HG03565 (cell line): ENCODE measurements around the gene EDC3.
"Not testable (repeated sequence)": the region's sequence is repeated elsewhere in the genome, so short reads cannot be mapped to it uniquely, and the experiment has no call there.

Experiments used
- ATAC-seq: cut with Tn5 transposase; IDR thresholded peaks from one replicate; pipeline ENCODE4 v1.9.1; 2021; ENCODE audit warnings: mild to moderate bottlenecking, moderate library complexity; ENCODE audit not compliant: unreplicated experiment

EDC3 gene

DNA sequence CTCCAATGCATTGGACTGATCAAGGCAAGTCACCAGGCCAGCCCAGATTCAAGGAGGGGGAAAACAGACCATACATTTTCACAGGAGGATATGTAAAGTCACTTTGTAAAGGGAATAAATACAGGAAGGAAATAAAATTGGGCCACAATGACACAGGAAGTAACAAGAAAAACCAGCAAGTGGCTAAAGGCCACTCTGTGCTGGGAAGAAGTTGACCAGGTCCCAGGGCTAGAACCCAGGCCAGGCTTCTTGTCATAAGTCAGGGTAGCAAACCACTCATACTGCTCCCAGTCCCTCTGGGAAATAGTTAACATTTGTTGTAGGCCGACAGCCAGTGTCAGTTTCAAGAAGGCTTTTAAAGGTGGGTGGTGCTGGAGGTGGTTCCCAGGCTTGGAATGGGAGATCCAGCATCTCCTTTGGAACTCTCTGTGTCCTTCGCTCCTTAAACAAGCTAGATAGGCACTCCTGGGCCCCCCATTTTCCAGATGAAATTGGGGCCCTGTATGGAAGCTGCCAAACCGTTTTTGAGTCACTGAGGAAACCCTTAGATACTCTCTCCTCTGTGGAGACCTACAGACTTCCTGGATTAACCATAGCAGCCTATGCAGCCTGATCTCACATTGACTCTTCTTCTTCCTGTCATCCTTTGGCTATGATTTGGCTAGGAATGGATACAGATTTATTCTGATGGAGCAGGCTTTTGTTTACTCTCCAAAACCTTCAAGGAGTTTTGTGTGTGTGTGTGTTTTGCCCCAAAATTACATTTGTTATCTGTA lies 14.7 kb upstream of the EDC3 start:
- ATAC-seq, result no peak

DNA sequence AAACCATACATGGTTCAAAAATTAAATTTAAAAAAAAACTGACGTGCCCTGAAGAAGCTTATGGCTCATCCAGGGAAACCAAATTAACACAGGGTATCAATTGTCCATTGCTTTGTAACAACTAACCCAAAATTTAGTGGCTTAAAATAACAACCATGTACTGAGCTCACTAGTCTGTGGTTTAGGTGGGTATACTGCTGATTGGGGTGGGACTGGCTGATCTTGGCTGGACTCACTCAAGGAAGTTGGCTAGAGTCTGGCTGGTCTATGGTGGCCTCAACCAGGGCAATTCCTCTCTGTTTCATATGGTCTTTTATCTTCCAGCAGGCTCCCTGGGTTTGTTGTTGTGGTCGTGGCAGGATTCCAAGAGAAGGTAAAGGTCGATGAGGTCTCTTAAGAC lies 14.1 kb upstream of the EDC3 start:
- ATAC-seq, result no peak

DNA sequence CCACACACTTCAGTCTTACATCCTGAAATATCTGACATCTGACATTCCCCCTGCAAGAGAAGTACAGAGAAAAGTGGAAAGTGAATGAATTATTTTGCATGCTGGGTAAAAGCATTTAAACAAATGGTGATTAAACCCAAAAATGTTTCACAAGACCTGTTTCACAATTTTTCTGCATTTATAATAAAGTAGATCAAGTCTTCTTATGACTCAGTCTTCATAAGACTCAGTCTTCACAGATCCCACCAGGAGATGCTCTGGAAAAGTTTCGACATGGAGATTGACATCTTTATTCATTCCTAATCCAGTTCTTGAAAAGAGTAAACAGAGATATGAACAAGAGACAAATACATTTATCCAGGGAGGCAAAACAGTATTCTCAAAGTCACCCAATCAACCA lies 13.2 kb upstream of the EDC3 start:
- no peak for ATAC-seq

DNA sequence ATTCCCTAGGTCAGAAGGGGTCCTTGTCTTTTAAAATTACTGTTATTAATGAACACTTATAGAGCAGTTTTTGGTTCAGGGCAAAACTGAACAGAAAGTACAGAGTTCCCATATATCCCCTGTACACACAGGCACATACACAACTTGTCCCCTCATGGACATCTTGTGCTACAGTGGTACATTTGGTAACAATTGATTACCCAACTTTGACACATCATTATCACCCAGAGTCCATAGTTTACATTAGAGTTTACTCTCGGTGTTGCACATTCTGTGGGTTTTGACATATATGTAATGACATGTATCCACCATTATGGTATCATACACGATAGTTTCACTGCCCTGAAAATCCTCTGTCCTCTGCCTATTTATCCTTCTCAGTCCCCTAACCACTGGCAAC lies 984 bp upstream of the EDC3 start:
- ATAC-seq, result no peak

DNA sequence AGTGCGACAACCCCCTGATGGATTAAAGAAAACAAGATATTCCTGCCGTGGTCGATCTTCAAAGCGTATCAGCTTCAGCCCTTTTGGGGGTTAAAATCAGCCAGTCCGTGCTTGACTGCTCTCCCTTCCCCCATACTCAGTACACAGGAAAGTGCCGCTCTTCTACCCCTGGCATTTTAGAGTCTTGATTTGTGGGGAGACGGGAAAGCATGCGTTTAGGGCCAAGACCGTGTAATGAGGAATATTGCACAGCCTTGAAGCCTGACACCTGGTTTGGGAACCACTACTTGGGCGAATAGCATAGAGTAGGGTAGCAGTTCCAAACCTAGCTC lies 540 bp upstream of the EDC3 start:
- ATAC-seq, result no peak

DNA sequence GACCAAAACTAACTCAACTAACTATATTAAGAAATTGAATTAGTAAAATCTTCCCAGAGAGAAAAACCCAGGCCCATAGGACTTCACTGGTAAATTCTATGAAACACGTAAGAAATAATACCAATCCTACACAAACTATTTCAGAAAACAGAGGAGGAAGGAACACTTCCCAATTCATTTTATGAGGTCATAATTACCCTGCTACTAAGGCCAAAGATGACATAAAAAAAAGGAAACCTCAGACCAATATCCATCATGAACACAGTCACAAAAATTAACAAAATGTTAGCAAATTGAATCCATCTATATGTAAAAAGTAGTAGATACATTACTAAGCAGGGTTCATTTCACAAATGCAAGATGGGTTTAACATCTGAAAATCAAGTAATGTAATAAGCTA lies 3.5 kb downstream of the EDC3 start:
- no peak for ATAC-seq

DNA sequence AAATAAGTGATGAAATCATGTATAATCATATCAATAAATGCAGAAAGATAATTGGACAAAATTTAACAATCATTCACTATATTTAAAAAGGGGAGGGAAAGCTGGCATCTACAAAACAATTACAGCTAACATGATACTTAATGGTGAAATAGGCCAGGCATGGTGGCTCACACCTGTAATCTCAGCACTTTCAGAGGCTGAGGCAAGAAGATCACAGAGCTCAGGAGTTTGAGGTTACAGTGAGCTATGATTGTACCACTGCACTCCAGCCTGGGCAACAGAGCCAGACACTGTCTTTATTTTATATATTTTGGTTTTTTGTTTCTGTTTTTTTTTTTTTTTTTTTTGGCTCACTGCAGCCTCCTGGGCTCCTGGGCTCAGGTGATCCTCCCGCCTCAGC lies 12.1 kb downstream of the EDC3 start:
- no peak for ATAC-seq

DNA sequence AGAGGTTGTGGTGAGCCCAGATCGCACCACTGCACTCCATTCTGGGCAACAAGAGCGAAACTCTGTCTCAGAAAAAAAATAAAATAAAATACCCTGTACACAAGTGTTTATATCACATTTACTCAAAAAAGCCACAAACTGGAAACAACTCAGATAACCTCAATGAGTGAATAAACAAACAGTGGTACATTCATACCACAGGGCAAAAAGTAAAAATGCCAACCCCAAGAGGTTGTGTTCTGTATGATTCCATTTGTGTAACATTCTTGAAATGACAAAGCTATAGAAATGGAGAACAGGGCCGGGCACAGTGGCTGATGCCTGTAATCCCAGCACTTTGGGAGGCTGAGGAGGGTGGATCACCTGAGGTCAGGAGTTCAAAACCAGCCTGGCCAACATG lies 12.9 kb downstream of the EDC3 start:
- ATAC-seq, result no peak

DNA sequence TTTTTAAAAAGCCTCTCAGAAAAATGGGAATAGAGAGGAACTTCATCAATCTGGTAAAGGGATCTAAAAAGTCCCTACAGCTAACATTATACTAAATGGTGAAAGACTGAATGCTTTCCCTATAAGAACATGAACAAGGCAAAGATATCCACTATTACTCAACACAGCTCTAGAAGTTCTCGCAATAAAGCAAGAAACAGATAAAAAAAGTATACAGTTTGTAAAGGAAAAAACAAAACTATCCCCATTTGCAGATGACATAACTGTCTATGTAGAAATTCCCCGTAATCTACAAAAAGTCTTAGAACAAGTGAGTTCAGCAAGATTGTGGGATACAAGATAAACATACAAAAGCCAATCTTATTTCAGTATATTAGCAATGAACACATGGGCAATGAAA lies 15.4 kb downstream of the EDC3 start:
- no peak for ATAC-seq

DNA sequence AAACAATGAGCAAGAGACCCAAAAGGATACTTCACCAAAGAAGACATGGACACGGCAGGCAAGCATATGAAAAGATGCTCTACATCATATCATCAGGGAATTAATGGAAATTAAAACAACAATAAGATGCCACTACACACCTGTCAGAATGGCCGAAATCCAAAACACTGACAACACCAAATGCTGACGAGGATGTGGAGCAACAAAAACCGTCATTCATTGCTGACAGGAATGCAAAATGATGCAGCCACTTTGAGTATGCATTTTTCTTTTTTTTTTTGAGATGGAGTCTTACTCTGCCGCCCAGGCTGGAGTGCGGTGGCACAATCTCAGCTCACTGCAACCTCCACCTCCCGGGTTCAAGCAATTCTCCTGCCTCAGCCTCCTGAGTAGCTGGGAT lies 19.0 kb downstream of the EDC3 start:
- ATAC-seq, result no peak

DNA sequence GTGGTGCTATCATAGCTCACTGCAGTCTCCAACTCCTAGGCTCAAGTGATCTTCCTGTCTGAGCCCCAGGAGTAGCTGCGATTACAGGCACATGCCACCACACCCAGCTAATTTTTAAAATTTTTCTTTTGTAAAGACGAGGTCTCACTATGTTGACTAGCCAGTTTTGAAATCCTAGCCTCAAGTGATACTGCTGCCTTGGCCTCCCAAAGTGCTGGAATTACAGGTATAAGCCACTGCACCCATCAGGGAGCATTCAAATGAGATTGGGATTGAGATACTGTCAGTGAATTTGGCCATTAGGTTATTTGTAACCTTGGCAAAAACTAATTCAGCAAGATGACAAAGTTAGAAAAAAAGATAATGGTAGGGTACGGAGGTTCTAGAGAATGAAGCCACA lies 21.7 kb downstream of the EDC3 start:
- ATAC-seq, result no peak

DNA sequence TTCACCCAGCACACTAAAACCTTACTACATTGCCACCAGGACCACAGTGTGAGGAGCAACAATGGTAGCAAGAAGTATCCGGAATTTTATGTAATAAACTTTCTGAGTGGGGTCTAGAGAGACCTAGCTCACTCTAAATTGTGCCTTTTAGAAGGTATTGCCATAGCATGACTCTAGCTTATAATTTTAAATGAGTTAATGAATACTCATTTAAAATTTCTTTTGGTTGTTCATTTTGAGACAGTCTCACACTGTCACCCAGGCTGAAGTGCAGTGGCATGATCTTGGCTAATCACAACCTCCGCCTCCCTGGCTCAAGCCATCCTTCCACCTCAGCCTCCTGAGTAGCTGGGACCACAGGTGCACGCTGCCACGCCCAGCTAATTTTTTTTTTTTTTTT lies 26.2 kb downstream of the EDC3 start:
- ATAC-seq, result no peak

DNA sequence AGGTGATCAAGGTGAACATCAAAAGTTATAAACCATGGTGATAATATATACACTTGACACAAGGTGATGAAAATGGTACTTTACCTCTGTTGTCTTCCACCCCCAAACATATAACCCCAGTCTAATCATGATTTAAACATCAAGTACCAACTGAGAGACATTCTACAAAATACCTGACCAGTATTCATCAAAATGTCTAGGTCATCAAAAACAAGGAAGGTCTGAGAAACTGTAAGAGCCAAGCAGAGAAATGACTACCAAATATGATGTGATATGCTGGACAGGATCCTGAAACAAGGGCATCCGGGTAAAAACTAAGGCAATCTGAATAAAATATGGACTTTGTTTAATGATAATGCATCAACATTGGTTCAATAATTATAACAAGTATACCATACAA lies 27.8 kb downstream of the EDC3 start:
- ATAC-seq, result no peak

DNA sequence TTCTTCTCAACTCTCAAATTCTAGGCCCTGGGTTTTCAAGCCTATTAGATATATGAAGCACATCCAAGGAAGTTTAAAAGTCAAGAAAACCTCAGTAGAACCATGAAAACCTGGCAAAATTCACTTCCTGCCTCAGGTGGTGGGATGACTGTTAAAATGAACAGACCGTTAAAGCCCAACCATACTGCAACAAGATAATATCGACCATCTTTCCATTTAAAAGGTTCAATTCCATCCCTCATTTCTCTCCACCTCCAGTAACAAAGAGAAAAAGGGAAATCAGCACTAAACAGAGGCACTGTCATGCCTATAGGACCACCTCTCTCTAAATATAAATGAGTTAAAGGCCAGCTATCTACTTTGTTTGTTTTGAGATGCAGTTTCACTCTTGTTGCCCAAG lies 31.2 kb downstream of the EDC3 start:
- ATAC-seq, result no peak

DNA sequence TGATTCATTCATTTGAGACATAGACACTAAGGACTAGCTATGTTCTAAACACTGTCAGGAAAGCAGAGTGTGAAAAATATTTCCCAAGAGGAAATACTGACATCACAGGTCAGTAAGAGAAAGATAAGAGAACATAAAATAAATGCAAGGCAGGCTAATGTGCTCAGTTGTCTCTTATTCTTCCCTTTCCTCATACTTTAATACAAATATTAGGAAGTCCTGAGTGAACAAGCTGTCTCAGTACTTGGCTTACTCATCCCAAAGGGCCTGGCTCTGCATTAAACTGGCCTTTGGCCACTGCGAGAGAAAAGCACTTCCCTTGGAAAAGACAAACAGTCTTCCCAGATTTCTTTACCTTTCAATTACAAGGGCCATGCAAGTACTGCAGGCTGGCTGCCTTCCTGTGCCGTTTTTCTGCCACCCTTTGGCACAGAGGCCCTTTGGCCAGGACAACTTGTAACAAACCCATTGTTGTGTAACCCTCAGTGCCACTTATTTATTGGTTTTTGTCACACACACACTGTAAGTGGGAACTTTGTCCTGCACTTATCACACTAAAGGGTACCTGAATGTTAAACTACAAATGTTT lies 31.7 kb downstream of the EDC3 start:
- ATAC-seq, result no peak

DNA sequence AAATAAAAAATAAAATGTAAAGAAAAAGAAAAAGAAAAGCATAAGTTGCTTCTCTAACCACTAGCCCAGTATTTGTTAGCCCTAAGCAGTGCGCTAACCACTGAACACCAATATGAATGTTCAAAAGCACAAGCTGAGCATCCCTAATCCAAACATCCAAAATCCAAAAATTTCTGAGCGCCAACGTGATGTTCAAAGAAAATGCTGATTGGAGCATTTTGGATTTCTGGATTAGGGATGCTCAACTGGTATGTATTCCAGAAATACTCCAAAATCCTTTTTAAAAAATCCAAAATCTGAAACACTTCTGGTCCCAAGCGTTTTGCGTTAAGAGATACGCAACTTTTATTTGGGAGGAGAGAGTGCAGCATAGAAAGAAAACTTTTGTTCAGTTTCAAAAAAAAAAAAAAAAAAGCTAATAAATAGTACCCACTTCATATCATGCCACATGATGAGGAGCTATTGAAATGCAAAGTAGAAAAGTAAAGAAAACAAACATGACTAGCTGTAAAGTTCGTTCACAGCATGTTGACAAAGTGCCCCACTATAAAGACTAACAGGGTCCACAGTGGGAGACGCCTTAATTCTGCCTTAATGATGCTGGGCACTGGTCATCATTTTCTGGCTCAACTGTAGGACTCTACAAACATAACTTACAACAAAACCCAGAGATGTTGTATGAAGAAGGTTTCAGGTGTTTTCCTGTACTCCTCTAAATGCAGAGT lies 32.4 kb downstream of the EDC3 start:
- ATAC-seq, result no peak

DNA sequence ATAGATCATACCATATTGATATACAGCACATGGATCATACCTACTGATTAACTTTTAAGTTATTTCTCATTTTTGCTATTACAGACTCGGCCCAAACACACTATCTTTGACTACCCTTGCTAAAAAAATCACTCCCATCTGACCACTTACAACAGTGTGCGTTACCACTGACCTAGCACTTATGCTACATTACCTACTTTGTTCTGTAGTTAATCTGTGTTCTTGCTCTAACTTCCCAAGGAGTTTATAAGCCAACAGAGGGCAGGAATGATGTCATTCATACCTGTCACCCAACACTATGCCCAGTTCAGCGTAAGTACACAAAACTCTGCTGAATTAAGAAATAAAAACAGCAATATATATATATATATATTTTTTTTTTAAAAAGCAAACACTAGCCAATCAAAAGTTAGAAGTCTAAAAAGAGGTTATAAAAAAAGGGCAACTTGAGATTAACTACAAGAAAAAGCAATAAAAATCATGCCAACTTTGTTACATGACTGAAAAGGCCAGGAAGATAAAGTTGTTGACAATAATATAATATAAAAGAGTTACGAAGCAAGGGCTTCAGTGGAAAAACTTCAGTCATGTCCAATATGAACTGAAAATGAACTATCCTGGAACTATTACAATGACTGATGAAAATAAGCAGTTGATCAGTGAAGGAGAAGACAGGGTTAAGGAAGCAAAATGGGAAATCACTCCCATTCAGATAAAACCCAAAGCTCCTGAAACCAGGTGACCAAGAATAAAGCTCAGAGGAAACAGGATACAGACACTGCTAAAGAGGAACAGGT lies 33.6 kb downstream of the EDC3 start:
- no peak for ATAC-seq

DNA sequence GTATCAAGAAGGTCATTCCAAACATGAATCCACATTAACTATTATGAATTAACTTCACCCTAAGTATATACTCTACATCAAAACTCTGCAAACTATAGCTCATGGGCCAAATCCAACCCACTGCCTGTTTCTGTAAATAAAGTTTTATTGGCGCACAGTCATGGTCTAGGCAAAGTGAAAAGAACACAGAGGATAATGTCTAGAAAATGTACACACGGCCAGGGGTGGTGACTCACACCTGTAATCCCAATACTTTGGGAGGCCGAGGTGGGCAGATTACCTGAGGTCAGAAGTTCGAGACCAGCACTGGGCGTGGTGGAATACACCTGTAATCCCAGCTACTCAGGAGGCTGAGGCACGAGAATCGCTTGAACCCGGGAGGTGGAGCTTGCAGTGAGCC lies 34.5 kb downstream of the EDC3 start:
- not testable (repeated sequence) for ATAC-seq

DNA sequence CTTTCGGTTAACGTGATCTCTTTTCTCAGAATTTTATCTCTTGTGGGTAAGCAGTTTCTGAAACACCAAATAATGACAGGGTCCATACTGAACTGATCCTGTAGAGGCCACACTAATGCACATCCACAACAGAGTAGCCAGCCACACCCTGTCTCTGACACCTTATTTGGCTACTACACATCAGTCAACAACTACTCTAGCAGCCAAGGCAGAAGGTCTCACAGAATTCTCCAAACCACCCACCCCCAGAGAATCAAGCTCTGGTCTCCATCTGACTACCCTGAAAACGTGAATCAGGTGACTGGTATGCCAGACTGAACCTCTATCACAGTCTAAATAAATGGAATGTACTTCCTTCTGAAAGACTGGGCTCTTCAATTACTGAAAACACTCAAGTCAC lies 38.0 kb downstream of the EDC3 start:
- no peak for ATAC-seq

DNA sequence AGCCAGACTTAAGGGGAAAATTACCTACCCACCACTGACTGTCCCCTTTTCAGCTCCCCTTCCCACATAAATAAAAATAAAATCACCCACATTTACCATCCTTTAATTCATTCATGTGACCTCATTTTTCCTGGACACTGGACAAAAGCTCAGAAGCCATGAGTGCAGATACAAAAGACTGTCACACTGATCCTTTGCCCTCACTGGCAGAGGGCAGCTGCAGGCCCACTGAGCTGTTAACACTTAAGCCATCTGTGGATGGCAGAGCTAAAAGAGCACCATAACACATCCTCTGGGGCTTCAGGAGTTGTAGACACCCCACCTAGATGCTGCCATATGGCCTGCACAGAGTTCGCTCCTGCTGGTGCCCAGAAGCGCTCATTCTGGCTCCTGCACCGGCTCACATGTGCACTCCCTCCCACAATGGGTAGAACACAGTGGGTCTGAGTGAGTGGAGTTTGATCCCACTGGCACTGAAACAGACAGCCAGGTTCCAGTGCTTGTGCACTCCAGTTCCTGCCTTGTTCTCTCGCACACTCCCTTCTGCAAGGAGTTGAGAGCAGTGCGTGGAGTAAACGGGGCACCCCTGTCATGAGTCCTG lies 38.8 kb downstream of the EDC3 start:
- ATAC-seq, result no peak

DNA sequence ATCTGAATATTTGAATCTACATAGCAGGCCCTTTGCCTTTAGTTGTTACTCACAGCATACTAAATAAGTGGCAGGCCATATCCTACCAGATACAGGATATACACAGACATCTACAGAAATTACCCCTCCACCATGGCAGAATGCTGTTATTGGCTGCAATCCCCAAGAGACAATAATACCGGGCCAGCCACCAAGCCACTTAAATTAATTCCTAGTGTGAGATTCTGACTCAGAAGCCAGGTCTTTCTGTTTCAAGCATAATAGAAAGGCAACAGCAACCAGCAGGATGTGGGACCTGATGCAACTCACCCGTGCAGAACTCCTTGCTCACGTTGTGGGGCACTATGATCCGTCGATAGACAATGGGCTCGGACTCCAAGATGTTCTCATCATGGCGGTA lies 40.4 kb downstream of the EDC3 start:
- no peak for ATAC-seq
